ENCODE data around the gene AK9. TPM values are rescaled to one million over a fixed set of nuclear protein-coding genes. Genes with fewer than 3 reads are reported as not detected.

AK9 gene
- total and polyA plus RNA-seq, 10 of the 15 experiments (the other 5 are each of a cell fraction or from before 2014, with no cell fraction given): 2.1 to 7.4 (median 4.2) TPM

DNA sequence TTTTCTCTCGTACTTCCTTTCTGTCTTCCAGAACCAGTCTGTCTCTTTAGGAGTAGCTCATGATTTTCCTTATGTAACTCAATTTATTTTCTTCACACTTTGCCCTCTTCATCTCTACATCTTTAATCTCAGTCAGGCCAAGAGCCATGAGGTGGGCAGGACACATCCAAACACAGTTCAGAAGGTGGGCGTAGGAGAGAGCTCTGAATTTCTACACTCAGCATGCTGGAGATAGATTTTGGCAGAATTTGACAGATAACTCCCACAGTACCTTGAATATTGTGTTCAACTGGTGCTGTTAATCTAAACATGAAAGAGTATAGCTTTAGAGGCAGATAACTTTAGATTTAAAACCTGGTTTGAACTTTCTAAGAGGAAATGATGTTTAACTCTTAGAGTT, 184.2 kb downstream of the AK9 start:
- Histone ChIP-seq H3K4me3 (no peak overlapping the region), H3K4me2 (ENCODE audit: control insufficient read depth, insufficient read depth) (no peak overlapping the region), H3K36me3 (ENCODE audit: control insufficient read depth in 2 of 2, insufficient read depth in 2 of 2, low read length in 1 of 2) (no peaks in the 10 kb centered on the region), H2AFZ (ENCODE audit: control insufficient read depth, low read depth, low read length) (no peak overlapping the region), H3K27ac (ENCODE audit: control insufficient read depth, insufficient read depth) (no peak overlapping the region), H4K20me1 (ENCODE audit: control insufficient read depth, insufficient read depth) (no peaks in the 10 kb centered on the region), H3K9ac (ENCODE audit: control insufficient read depth, insufficient read depth, low read length) (no peak overlapping the region), H3K27me3 (replicated peaks in 1 of 2; ENCODE audit: control insufficient read depth in 2 of 2, insufficient read depth in 2 of 2, low read length in 1 of 2) (no peaks in the 10 kb centered on the region; a peak in 1 of 4 replicates), H3K4me1 (ENCODE audit: control insufficient read depth, insufficient read depth, low read length) (no peaks in the 10 kb centered on the region), H3K79me2 (ENCODE audit: control insufficient read depth, insufficient read depth, low read length) (no peaks in the 10 kb centered on the region), H3K9me3 (replicated peaks; ENCODE audit: control insufficient read depth, insufficient read depth, low read length) (no peaks in the 10 kb centered on the region; the same call in 2 of the 3 replicates)
- ChIA-PET SMC1A (ENCODE audit: uncharacterized antibody, unreplicated experiment) (interaction anchor here (0.8 to 1.6 kb wide), 4 partner anchors 9 to 651 kb away, joined by 3 to 5 read pairs (median 4); no protein-coding TSS in a partner anchor), RAD21 (ENCODE audit: unreplicated experiment) (interaction anchor here (0.9 to 1.1 kb wide), 2 partner anchors 8 to 59 kb away, joined by 3 read pairs; no protein-coding TSS in a partner anchor), CTCF (interaction anchor here (1.3 kb wide), 1 partner anchor 533 kb away, joined by 3 read pairs; no protein-coding TSS in a partner anchor), POLR2A (no interaction called here)
- no peak for TF ChIP-seq CEBPB (IDR thresholded peaks at IDR 0.05; ENCODE audit: borderline replicate concordance in 1 of 2, low read depth in 2 of 2, low read length in 2 of 2)
- no peak for TF ChIP-seq ZNF207 (IDR thresholded peaks at IDR 0.05; ENCODE audit: borderline replicate concordance)
- TF ChIP-seq, protein P1, sequence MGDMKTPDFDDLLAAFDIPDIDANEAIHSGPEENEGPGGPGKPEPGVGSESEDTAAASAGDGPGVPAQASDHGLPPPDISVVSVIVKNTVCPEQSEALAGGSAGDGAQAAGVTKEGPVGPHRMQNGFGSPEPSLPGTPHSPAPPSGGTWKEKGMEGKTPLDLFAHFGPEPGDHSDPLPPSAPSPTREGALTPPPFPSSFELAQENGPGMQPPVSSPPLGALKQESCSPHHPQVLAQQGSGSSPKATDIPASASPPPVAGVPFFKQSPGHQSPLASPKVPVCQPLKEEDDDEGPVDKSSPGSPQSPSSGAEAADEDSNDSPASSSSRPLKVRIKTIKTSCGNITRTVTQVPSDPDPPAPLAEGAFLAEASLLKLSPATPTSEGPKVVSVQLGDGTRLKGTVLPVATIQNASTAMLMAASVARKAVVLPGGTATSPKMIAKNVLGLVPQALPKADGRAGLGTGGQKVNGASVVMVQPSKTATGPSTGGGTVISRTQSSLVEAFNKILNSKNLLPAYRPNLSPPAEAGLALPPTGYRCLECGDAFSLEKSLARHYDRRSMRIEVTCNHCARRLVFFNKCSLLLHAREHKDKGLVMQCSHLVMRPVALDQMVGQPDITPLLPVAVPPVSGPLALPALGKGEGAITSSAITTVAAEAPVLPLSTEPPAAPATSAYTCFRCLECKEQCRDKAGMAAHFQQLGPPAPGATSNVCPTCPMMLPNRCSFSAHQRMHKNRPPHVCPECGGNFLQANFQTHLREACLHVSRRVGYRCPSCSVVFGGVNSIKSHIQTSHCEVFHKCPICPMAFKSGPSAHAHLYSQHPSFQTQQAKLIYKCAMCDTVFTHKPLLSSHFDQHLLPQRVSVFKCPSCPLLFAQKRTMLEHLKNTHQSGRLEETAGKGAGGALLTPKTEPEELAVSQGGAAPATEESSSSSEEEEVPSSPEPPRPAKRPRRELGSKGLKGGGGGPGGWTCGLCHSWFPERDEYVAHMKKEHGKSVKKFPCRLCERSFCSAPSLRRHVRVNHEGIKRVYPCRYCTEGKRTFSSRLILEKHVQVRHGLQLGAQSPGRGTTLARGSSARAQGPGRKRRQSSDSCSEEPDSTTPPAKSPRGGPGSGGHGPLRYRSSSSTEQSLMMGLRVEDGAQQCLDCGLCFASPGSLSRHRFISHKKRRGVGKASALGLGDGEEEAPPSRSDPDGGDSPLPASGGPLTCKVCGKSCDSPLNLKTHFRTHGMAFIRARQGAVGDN (IDR thresholded peaks at IDR 0.05): no peak
- WGBS (ENCODE audit: insufficient coverage, insufficient replicate concordance, low lambda C conversion rate, missing lambda C conversion rate): 10% methylated on average over 2 of the region's 2 CpGs
- no TSS peak for BruUV-seq (replicated peaks)
- in situ Hi-C loops (cut with MboI): no loop called here
- DNase-seq (ENCODE audit: low read depth, low spot score) (no peak), FAIRE-seq (no peak), ATAC-seq (no peak)
- intact Hi-C loops (cut with micrococcal nuclease; ENCODE audit: unreplicated experiment): no loop called here

Measured in GM12878 (cell line).